Measurements from ENCODE around the gene TMCC3.

DNA sequence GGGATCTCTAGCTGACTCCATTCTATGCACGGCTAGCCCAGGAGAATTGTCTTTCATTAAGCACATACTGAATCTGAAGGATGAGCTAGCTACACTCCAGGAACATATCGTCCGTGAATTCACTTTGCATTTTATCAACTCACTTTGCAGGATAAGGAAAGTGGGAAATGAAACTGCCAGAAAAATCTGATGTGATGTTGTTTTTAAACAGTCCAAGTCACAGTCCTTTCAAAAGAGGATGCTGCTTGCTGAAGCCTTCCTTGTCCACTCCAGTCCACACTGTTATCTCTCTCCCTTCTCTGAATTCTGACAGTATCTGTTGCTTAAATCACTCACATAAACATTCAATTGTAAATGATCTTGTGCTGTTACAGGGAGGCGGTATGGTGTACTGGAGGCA, 12.7 kb upstream of the TMCC3 start:
- TF ChIP-seq, protein P1, sequence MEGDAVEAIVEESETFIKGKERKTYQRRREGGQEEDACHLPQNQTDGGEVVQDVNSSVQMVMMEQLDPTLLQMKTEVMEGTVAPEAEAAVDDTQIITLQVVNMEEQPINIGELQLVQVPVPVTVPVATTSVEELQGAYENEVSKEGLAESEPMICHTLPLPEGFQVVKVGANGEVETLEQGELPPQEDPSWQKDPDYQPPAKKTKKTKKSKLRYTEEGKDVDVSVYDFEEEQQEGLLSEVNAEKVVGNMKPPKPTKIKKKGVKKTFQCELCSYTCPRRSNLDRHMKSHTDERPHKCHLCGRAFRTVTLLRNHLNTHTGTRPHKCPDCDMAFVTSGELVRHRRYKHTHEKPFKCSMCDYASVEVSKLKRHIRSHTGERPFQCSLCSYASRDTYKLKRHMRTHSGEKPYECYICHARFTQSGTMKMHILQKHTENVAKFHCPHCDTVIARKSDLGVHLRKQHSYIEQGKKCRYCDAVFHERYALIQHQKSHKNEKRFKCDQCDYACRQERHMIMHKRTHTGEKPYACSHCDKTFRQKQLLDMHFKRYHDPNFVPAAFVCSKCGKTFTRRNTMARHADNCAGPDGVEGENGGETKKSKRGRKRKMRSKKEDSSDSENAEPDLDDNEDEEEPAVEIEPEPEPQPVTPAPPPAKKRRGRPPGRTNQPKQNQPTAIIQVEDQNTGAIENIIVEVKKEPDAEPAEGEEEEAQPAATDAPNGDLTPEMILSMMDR (conservative IDR thresholded peaks at IDR 0.05): no peak
- no peak for TF ChIP-seq EZH2 (IDR thresholded peaks at IDR 0.05; ENCODE audit: low read depth)
